Pancreas (tissue), 10 donors: ENCODE measurements around the gene MAPKBP1. TPM values are rescaled to one million over a fixed set of nuclear protein-coding genes. Genes with fewer than 3 reads are reported as not detected.

Experiments used
- ATAC-seq, 4 donors: fragments of 200-7000 bp; cut with Tn5 transposase; one replicate each; pipeline versions ENCODE4 v1.8.0 to v1.9.1; 2020; ENCODE audit warnings: mild to moderate bottlenecking in 4 of 4, moderate library complexity in 4 of 4
- DNase-seq, 6 donors: peaks; one replicate each; pipeline ENCODE4 v3.0.0-alpha.2; 2020
- FAIRE-seq: peaks from 2 replicates; lab custom pipeline; 2012; peaks lifted over from hg19 to GRCh38; lab: Jason Lieb, UNC
- H3K27ac ChIP-seq, 4 donors: fragments of 200-600 bp; sonication (generic); 1 replicate in 3 of 4; 2 replicates in 1 of 4; pipeline versions ENCODE4 v1.5.0 to v1.8.0; 2020
- H3K27me3 ChIP-seq, 4 donors: fragments of 200-600 bp; one replicate each; pipeline ENCODE4 v1.8.0; 2021
- H3K36me3 ChIP-seq, 3 donors: fragments of 200-600 bp; sonication (generic) in 1 of 3; one replicate each; pipeline versions ENCODE4 v1.5.0 to v1.8.0; 2020 to 2021
- H3K4me1 ChIP-seq, 3 donors: fragments of 200-600 bp; one replicate each; pipeline ENCODE4 v1.8.0; 2021
- H3K4me3 ChIP-seq, 4 donors: fragments of 200-600 bp; sonication (generic) in 2 of 4; one replicate each; pipeline versions ENCODE4 v1.5.0 to v1.8.0; 2020 to 2021
- H3K9me3 ChIP-seq, 4 donors: fragments of 200-600 bp; one replicate each; pipeline ENCODE4 v1.8.0; 2021
- CTCF ChIP-seq, 4 donors: fragments of 200-600 bp; sonication (generic) in 3 of 4; IDR thresholded peaks; one replicate each; pipeline versions ENCODE4 v1.5.0 to v1.8.0; 2021; ENCODE audit warnings: antibody characterized with exemption in 4 of 4
- WGBS, 2 donors: extraction: QIAGEN DNeasy Blood & Tissue Kit; methylation state at CpG; one replicate each; pipeline ENCODE4 v1.1.7; 2013; 5-methylcytosine and 5-hydroxymethylcytosine counted together
- intact Hi-C, 3 donors: fragments of 100-400 bp; cut with DNase I; formaldehyde crosslinking; loops; one replicate each; pipeline versions ENCODE4 v1.11.1 to v1.14.2; 2022
- polyA plus RNA-seq, 2 donors: library from polyadenylated mRNA; stranded (reverse); fragments of 200-250 nt; gene quantifications; one replicate each; pipeline ENCODE4 v1.2.3, GENCODE V29; 2013
- total RNA-seq, 6 donors: library from RNA; stranded (reverse); fragmentation: NEBNext Ultra II Directional in 4 of 6; extraction: Animal tissue kit (Norgen Biotek cat#: 25700) in 4 of 6; gene quantifications; one replicate each; pipeline versions ENCODE4 v1.2.1 to v1.2.4, GENCODE V29; 2021 to 2023
- donor health status: healthy with polysubstance abuse.
- donor health status: DM: no; HTN: no; CAD: no; lungs with moderate emphysema.
- donor health status: DM: no; HTN: no; CAD: no.
- donor health status: control.
- donor health status: control.
- donor health status: Bipolar disorder and iron deficiency.
- donor health status: DM: yes; HTN: yes; CAD: no.
- donor health status: DM: no; HTN: no; CAD: no.
- donor health status: DM: no; HTN: no; CAD: no.
- donor health status: DM: yes; HTN: yes; CAD: no.

Gene MAPKBP1
- total and polyA plus RNA-seq, 8 donors = 5.3 to 19.2 (median 8.9) TPM

- ATAC-seq (no peak), FAIRE-seq (no peak), DNase-seq (no peak)
- Histone ChIP-seq H3K4me3 (no peak overlapping the region), H3K36me3 (no peaks in the 10 kb centered on the region), H3K27me3 (no peaks in the 10 kb centered on the region), H3K4me1 (no peaks in the 10 kb centered on the region), H3K9me3 (no peaks in the 10 kb centered on the region), H3K27ac (no peak overlapping the region)
- no peak for TF ChIP-seq CTCF (IDR thresholded peaks at IDR 0.05)
- intact Hi-C loops = no loop called here
- 84 to 87% methylated on average over 29 to 30 of the region's 30 CpGs for WGBS, 2 donors
Measured at GRCh38 chr15:41855261-41855961, 81.1 kb downstream of the MAPKBP1 start.

- no peaks in the 10 kb centered on the region for H3K9me3 ChIP-seq
- H3K27me3 ChIP-seq = no peaks in the 10 kb centered on the region
- ATAC-seq = no peak
- no peak for FAIRE-seq
- H3K4me1 ChIP-seq = no peaks in the 10 kb centered on the region
- intact Hi-C loops = no loop called here
- no peaks in the 10 kb centered on the region for H3K36me3 ChIP-seq
- whole genome bisulfite sequencing, 2 donors = 91 to 94% methylated on average over 17 of the region's 17 CpGs
- no peak for TF ChIP-seq CTCF (IDR thresholded peaks at IDR 0.05)
- no peak overlapping the region for H3K4me3 ChIP-seq
- no peak for DNase-seq
- H3K27ac ChIP-seq = no peak overlapping the region
Measured at GRCh38 chr15:41856262-41856661, 82.0 kb downstream of the MAPKBP1 start.

- Histone ChIP-seq H3K27ac (no peak overlapping the region), H3K27me3 (no peaks in the 10 kb centered on the region), H3K4me3 (no peak overlapping the region), H3K36me3 (no peaks in the 10 kb centered on the region), H3K4me1 (no peaks in the 10 kb centered on the region), H3K9me3 (no peaks in the 10 kb centered on the region)
- FAIRE-seq (no peak), DNase-seq (no peak), ATAC-seq (no peak)
- 92 to 96% methylated on average over 12 of the region's 12 CpGs for WGBS, 2 donors
- intact Hi-C loops = no loop called here
- no peak for TF ChIP-seq CTCF (IDR thresholded peaks at IDR 0.05)
Measured at GRCh38 chr15:41856716-41857115, 82.4 kb downstream of the MAPKBP1 start.

- WGBS, 2 donors = 88 to 96% methylated on average over 8 to 9 of the region's 9 CpGs
- no peaks in the 10 kb centered on the region for H3K36me3 ChIP-seq
- ATAC-seq = no peak
- no peaks in the 10 kb centered on the region for H3K27me3 ChIP-seq
- no peaks in the 10 kb centered on the region for H3K9me3 ChIP-seq
- no peak for FAIRE-seq
- intact Hi-C loops = no loop called here
- no peak for TF ChIP-seq CTCF (IDR thresholded peaks at IDR 0.05)
- no peak for DNase-seq
- H3K4me1 ChIP-seq = no peaks in the 10 kb centered on the region
- H3K4me3 ChIP-seq = no peak overlapping the region
- H3K27ac ChIP-seq = no peak overlapping the region
Measured at GRCh38 chr15:41857316-41857715, 83.0 kb downstream of the MAPKBP1 start.

- WGBS, 2 donors = 87 to 89% methylated on average over 11 to 15 of the region's 15 CpGs
- no peak for DNase-seq
Measured at GRCh38 chr15:41858756-41859155, 84.5 kb downstream of the MAPKBP1 start.

More at GRCh38 chr15:41858756-41859155, 84.5 kb downstream of the MAPKBP1 start:
- H3K9me3 ChIP-seq = no peaks in the 10 kb centered on the region
- H3K27ac ChIP-seq = no peak overlapping the region
- intact Hi-C loops = no loop called here
- H3K27me3 ChIP-seq = no peaks in the 10 kb centered on the region
- no peaks in the 10 kb centered on the region for H3K4me1 ChIP-seq
- FAIRE-seq (no peak), ATAC-seq (no peak)
- H3K4me3 ChIP-seq = no peak overlapping the region
- no peaks in the 10 kb centered on the region for H3K36me3 ChIP-seq
- TF ChIP-seq CTCF (IDR thresholded peaks at IDR 0.05) = no peak
